DOHH2 (cell line): ENCODE results near the gene ARL8A.

Experiments used
- EZH2phosphoT487 ChIP-seq: fragments of 200-600 bp; sonication (generic); IDR thresholded peaks from 2 replicates; pipeline ENCODE4 v1.6.1; 2017; ENCODE audit warnings: borderline replicate concordance, mild to moderate bottlenecking, antibody characterized with exemption, low read length, moderate library complexity, mixed read lengths
- TF ChIP-seq, protein P1 (sequence below): fragments of 200-600 bp; sonication (generic); IDR thresholded peaks from one replicate; pipeline ENCODE4 v1.5.1; 2014; ENCODE audit warnings: antibody characterized with exemption, mild to moderate bottlenecking, low read depth, low read length; ENCODE audit not compliant: poor library complexity, severe bottlenecking

DNA sequence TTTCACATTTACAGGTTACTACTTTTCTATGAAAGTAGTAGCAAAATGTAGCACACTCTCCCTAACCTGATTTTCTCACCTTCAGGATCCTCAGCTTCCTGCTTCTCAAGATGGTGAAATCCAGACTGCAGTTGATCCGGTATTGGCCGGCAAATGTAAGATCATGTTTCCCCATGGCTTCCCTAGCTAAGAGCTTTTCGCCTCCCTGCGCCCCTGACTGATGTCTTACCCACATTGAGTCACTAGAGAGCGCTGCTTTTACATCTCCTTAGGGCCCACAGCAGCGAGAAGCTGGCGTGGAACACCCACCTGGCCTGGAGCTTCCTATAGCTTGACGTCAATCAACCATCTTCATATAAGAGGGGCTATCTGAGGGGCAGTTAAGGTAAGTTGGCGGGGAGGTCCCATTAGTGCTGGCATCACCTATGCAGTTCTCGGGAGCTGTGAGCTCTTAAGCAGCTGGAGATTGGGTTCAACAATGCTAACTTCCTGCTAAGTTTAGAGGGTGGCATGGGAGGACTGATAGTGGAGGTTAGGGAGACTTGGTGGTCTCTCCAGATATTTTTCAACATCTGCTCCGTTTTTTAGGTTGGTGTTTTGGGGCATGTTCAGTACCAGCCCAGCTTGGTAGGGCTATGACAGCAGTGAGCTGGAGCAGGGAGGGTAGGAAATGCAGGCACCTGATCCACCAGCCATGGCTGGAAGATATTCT, 10.4 kb upstream of the ARL8A start:
- TF ChIP-seq, protein P1, sequence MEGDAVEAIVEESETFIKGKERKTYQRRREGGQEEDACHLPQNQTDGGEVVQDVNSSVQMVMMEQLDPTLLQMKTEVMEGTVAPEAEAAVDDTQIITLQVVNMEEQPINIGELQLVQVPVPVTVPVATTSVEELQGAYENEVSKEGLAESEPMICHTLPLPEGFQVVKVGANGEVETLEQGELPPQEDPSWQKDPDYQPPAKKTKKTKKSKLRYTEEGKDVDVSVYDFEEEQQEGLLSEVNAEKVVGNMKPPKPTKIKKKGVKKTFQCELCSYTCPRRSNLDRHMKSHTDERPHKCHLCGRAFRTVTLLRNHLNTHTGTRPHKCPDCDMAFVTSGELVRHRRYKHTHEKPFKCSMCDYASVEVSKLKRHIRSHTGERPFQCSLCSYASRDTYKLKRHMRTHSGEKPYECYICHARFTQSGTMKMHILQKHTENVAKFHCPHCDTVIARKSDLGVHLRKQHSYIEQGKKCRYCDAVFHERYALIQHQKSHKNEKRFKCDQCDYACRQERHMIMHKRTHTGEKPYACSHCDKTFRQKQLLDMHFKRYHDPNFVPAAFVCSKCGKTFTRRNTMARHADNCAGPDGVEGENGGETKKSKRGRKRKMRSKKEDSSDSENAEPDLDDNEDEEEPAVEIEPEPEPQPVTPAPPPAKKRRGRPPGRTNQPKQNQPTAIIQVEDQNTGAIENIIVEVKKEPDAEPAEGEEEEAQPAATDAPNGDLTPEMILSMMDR = peak; percentile 82
- no peak for TF ChIP-seq EZH2phosphoT487
